ENCODE data around the gene ELF4.

Gene ELF4

DNA sequence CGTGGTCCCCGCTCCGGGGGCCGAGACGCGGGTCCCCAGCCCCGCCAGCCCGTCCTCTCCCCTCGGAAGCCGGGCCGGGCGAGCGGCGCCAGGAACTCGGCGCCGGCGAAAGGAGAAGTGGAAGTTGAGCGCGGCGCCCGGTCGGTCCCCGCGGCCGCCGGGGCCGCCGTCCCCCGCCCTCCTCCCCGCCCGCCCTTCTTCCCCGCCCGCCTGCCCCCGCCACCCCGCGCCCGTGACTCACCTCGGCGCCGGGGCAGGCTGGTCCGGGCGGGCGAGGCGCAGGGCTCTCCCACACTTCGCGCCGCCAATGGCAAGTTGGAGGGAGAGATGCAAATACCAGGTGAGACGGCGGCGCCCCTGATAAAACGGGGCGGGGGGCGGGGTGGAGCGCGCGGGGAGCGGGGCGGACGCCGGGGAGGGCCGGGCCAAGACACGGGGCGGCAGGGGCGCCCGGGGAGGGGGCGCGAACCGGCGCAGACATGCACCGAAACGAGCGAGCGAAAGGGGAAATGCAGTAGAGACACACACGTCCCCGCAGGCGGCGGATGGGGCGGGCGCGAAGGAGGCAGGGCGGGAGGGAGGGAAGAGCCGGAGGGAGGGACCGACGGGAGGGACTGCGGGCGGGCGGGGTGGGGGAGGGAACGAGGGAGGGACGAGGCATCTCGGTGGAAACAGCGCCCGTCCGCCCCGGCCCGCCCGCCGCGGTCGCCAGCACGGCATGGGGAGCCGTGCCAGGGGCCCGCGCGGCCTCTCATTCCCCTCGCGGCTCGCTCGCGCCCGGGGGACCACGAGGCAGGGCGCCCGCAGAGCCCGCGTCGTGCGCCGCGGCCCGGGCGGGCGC lies at the start of gene ELF4:
TSS of gene ELF4 (minus strand) at position 119 of the 841 bp plus-strand sequence. CDS start 29,167 bp downstream, outside the sequence.
- H3K36me3 Mint-ChIP-seq: no peaks in the 10 kb centered on the region
- H3K9me3 Mint-ChIP-seq (ENCODE audit: low read depth): no peaks in the 10 kb centered on the region
- peaks cover 31% of the 10 kb centered on the region for H3K4me1 Mint-ChIP-seq (ENCODE audit: low read depth)
- no peaks in the 10 kb centered on the region for H3K27me3 Mint-ChIP-seq
- H3K27ac Mint-ChIP-seq: peak within 1 kb of the TSS; percentile 75
- peak within 1 kb of the TSS; percentile 91 for H3K4me3 Mint-ChIP-seq

DNA sequence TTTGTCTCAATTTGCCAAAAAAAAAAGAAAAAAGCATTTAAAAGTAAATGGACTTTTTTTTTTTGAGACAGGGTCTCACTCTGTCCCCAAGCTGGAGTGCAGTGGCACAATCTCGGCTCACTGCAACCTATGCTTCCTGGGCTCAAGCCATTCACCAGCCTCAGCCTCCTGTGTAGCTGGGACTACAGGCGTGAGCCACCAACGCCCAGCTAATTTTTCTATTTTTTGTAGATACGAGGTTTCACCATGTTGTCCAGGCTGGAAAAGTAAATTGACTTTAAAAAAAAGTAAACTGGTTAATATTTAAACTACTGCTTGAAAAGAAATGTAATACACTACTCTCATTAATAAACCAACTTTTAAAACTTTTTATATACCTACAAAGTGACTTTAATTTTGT lies 49.5 kb upstream of the ELF4 start:
- H3K36me3 Mint-ChIP-seq: no peaks in the 10 kb centered on the region
- peaks cover 36% of the 10 kb centered on the region for H3K4me1 Mint-ChIP-seq (ENCODE audit: low read depth)
- H3K27me3 Mint-ChIP-seq: no peaks in the 10 kb centered on the region
- H3K27ac Mint-ChIP-seq: no peak overlapping the region
- no peaks in the 10 kb centered on the region for H3K9me3 Mint-ChIP-seq (ENCODE audit: low read depth)
- H3K4me3 Mint-ChIP-seq: no peak overlapping the region

DNA sequence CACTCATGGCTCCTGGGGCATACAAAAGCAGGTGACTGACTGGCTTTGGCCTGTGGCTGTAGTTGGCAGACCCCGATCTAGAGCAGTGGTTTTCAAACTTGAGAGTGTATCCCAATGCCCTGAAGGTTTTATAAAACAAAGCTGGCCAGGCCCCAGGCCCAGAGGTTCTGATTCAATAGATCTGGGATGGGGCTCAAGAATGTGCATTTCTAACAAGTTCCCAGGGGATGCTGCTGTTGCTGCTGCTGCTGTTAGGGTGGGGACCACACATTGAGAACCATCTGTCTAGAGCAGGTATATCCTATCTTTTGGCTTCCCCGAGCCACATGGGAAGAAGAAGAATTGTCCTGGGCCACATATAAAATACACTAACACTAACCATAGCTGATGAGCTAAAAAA lies 48.0 kb upstream of the ELF4 start:
- Mint-ChIP-seq H3K36me3 (no peaks in the 10 kb centered on the region), H3K4me1 (ENCODE audit: low read depth) (peaks cover 24% of the 10 kb centered on the region), H3K4me3 (no peak overlapping the region), H3K9me3 (ENCODE audit: low read depth) (no peaks in the 10 kb centered on the region), H3K27ac (no peak overlapping the region), H3K27me3 (no peaks in the 10 kb centered on the region)

DNA sequence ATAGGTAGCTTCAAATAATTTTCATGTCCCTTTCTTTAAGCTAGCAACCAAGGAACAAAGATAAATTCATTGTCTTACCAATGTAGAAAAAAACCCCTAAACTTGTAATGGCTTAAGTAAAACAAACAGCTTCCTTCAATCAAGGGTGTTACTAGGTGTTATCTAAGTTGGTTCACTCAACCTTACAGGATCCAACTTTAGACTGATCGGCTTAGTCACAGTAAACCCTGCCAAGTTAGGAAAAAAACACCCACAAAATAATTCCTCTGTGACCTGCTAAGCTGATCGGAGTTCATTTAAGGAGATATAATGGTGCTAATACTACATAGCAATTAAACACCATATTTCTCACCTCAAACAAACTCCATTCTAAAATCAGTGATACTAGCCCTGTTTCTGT lies 45.3 kb upstream of the ELF4 start:
- no peaks in the 10 kb centered on the region for H3K27me3 Mint-ChIP-seq
- no peak overlapping the region for H3K4me3 Mint-ChIP-seq
- no peaks in the 10 kb centered on the region for H3K36me3 Mint-ChIP-seq
- peaks cover 13% of the 10 kb centered on the region for H3K4me1 Mint-ChIP-seq (ENCODE audit: low read depth)
- H3K27ac Mint-ChIP-seq: no peak overlapping the region
- H3K9me3 Mint-ChIP-seq (ENCODE audit: low read depth): no peaks in the 10 kb centered on the region

DNA sequence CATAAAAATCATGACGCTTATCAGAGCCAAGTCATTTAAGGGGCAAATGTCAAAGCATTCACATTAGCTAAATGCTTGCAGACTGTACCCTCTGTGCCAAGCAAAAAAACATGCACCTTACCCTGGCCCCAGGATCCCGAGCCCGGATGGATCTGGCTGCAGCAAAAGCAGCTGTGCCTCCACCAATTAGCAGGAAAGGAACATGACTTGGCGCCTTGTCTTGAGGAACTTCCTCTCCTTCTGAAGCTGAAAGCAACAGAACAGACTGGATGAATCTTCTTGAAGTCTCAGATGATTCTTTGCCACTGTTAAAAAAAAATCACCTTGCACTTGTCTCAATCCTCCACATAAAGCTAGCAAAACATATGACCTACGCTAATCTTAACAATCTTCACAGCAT lies 37.3 kb upstream of the ELF4 start:
- H3K36me3 Mint-ChIP-seq: peaks cover 7% of the 10 kb centered on the region

DNA sequence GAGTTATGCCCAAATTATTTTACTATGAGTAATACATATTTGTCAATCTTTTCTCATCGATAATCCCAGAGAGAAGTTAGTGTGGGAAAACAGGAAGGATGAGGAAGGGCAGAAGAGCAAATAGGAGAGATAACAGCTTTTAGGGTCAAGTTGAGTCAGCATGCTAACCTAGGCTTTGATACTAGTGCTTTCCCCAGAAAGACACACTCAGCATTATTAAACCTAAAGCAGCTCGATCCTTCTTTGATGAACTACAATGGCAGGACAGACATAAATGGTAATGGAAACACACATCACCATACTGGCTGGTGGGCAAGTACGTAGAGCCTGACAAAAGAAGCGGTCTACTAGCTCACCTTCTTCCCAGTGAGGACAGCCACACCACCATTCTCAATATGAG lies 34.8 kb upstream of the ELF4 start:
- Mint-ChIP-seq H3K4me1 (ENCODE audit: low read depth) (no peaks in the 10 kb centered on the region), H3K27ac (no peak overlapping the region), H3K4me3 (no peak overlapping the region), H3K36me3 (peaks cover 7% of the 10 kb centered on the region), H3K27me3 (no peaks in the 10 kb centered on the region), H3K9me3 (ENCODE audit: low read depth) (no peaks in the 10 kb centered on the region)

More for the DNA sequence above, 37.3 kb upstream of the ELF4 start:
- Mint-ChIP-seq H3K27me3 (no peaks in the 10 kb centered on the region), H3K9me3 (ENCODE audit: low read depth) (no peaks in the 10 kb centered on the region), H3K4me1 (ENCODE audit: low read depth) (no peaks in the 10 kb centered on the region), H3K4me3 (no peak overlapping the region), H3K27ac (no peak overlapping the region)

DNA sequence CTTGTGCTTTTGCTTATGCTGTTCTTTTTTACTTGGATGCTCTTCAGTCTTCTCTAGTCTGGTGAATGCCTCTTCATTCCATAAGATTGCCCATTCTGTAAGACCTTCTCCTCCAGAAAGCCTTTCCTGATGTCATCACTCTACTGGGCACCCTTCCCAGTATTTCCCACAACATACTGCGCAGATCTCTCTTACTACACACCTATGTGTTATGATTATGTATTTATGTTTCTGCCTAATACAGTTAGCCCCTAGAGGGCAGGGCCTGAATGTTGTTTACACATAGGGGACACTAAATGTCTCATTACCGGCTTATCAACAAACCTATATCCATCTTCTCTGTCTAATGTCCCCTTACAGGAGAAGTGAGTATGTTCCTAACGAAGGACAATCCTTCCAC lies 34.2 kb upstream of the ELF4 start:
- Mint-ChIP-seq H3K4me1 (ENCODE audit: low read depth) (no peaks in the 10 kb centered on the region), H3K27me3 (no peaks in the 10 kb centered on the region), H3K4me3 (no peak overlapping the region), H3K27ac (no peak overlapping the region), H3K9me3 (ENCODE audit: low read depth) (no peaks in the 10 kb centered on the region), H3K36me3 (peaks cover 7% of the 10 kb centered on the region)

DNA sequence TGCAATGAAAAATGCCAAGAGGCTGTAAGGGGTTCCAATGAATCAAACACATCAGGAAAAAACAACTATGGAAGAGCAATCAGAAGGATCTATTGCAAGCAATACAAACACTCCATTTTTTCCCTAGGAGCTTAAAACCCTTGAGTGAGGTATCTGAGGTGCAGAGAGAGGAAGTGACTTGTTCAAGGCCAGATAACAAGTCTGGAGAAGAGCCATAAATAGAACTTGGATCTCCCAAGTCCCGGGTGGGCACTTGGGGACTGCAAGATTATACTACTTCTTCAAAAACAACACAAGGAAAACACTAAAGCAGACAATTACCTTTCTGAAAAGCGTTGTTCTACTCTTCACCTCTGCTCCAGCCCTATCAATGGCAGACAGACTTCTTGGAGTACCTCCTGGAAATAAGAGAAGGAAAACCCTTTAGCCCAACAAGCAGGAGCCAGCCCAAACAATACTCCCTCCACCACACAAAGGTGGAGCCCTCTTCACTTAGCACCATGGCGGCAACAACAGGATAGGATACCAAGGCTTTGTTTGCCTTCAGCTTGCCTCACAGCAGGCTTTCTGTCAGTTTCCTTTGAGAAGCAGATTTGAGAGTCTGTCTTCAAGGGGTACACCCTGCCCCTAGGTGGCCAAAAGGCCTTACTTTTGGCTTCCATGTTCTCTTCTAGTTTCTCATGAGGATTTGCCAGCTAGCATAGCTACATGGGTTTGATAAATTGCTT lies 29.3 kb upstream of the ELF4 start:
- no peaks in the 10 kb centered on the region for H3K4me1 Mint-ChIP-seq (ENCODE audit: low read depth)
- no peaks in the 10 kb centered on the region for H3K27me3 Mint-ChIP-seq
- peak overlapping the region; percentile 19 for H3K27ac Mint-ChIP-seq
- H3K9me3 Mint-ChIP-seq (ENCODE audit: low read depth): no peaks in the 10 kb centered on the region
- no peak overlapping the region for H3K4me3 Mint-ChIP-seq
- peaks cover 7% of the 10 kb centered on the region for H3K36me3 Mint-ChIP-seq

DNA sequence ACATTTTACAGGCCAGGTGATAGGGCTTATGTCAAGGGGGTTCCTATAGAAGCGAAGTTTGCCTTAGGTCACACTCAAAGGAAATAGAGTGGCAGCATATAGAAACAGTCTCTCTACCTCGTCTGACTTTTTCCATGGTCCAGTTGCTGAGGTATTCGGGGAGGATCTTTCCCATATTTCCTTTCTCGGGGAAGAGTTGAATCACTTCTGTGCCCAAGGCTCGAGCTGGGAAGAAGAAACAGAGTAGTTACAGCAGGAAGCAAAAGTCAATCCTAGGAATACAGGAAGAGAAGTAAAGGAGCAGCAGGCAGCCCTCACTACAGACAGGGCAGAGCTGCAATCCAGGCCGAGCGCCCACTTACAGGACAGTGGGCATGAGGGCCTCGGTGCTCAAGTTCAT lies 26.7 kb upstream of the ELF4 start:
- H3K36me3 Mint-ChIP-seq: no peaks in the 10 kb centered on the region
- no peak overlapping the region for H3K27ac Mint-ChIP-seq
- H3K4me3 Mint-ChIP-seq: no peak overlapping the region
- H3K9me3 Mint-ChIP-seq (ENCODE audit: low read depth): no peaks in the 10 kb centered on the region
- no peaks in the 10 kb centered on the region for H3K27me3 Mint-ChIP-seq
- no peaks in the 10 kb centered on the region for H3K4me1 Mint-ChIP-seq (ENCODE audit: low read depth)

DNA sequence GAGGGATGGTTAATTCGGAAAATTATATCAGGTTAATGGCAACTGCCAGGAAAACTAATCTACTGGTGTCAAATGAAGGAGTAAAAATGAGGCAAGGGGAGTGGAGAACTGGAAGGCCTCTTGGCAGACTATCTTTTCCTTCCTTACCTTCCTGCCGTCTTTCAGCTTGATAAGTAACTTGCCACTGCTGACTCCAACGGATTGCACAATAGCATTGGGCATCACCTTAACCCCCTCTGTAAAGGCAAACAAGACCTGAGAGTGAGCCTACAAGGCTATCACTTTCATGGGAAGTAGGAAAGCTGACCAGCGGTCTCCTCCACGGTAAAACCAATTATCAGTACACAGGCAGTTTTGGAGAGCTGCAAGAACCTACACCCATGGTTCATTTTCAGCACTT lies 26.2 kb upstream of the ELF4 start:
- H3K4me3 Mint-ChIP-seq: no peak overlapping the region
- no peaks in the 10 kb centered on the region for H3K36me3 Mint-ChIP-seq
- no peaks in the 10 kb centered on the region for H3K9me3 Mint-ChIP-seq (ENCODE audit: low read depth)
- no peak overlapping the region for H3K27ac Mint-ChIP-seq
- no peaks in the 10 kb centered on the region for H3K4me1 Mint-ChIP-seq (ENCODE audit: low read depth)
- H3K27me3 Mint-ChIP-seq: no peaks in the 10 kb centered on the region

DNA sequence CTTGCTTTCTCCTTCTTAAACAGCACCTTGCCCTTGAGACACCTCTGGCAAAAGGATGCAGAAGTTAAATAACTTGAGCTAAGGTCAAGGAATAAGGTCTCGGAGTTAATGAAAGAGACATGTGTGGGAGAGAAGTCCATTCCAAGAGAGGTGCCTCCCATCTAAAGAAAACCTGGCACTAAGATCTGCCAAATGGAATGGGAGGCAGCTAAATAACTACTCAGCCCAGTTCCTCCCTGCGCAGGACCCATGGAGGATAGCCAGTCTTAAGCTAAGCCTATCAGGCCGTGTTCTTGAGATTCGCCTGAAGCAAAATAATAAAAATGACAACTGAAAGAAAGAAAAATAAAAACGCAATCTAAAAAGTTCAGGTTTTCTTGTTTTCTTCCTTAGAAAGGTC lies 20.7 kb upstream of the ELF4 start:
- Mint-ChIP-seq H3K4me3 (no peak overlapping the region), H3K27me3 (no peaks in the 10 kb centered on the region), H3K9me3 (ENCODE audit: low read depth) (no peaks in the 10 kb centered on the region), H3K36me3 (peaks cover 2% of the 10 kb centered on the region), H3K4me1 (ENCODE audit: low read depth) (no peaks in the 10 kb centered on the region), H3K27ac (no peak overlapping the region)

DNA sequence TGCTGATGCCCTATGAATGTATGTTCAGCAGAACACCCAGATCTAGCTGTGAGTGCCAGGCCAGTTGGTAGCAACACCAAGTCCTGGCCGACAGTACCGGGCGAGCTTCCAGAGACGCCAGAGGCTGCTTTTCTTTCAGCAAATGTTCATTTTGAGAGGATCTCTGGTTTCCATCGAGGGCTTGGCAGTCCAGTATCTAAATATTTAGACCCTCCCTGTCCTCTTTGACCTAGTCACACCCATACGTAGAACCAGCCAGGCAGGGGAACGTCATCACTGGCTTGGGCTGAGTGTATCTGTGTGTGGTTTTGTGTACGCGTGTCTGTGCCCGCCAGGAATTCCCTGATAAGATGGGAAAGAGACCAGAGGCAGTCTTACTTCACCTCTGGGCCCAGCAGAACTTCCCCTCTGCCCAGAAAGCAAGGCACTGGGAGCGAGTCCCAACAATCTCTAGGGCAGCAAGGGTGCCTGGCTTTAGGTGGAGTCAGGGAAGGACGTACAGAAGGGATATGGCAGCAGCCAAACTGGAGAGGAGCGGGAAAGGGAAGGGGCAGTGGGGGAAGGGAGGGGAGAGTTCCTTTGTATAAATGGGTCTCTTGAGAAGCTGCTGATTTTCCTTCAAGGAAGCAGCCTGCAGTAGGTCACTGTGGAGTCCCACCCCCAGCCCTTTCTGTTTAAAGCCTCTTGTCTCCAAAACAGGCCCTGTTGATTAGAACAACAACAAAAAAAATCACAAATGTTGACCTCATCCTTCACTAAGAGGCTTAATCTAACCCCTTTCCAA lies 15.0 kb upstream of the ELF4 start:
- no peak overlapping the region for H3K4me3 Mint-ChIP-seq
- H3K27me3 Mint-ChIP-seq: no peaks in the 10 kb centered on the region
- H3K36me3 Mint-ChIP-seq: peaks cover 2% of the 10 kb centered on the region
- peaks cover under 1% of the 10 kb centered on the region for H3K4me1 Mint-ChIP-seq (ENCODE audit: low read depth)
- H3K9me3 Mint-ChIP-seq (ENCODE audit: low read depth): no peaks in the 10 kb centered on the region
- H3K27ac Mint-ChIP-seq: no peak overlapping the region

DNA sequence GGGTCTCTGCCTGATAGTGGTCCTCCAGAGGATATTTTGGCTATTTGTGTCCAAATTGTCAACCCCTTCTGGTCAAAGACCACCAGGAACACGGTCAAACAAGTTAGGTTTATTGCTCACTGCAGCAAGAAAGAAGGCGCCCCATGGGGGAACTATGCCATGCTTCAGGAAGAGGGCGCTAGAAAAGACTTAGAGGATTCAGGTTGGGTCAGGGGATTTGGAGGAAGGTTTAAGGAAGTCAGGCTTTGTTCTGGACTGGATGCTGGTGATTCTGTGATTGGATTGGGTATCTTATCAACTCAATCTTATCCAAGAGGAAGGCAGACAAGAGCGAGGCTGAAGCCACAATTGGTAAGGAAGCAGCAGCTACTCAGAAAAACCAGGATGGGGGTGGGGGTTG lies 14.3 kb upstream of the ELF4 start:
- no peaks in the 10 kb centered on the region for H3K9me3 Mint-ChIP-seq (ENCODE audit: low read depth)
- H3K36me3 Mint-ChIP-seq: peaks cover 2% of the 10 kb centered on the region
- peaks cover 3% of the 10 kb centered on the region for H3K4me1 Mint-ChIP-seq (ENCODE audit: low read depth)
- no peaks in the 10 kb centered on the region for H3K27me3 Mint-ChIP-seq
- H3K27ac Mint-ChIP-seq: no peak overlapping the region
- H3K4me3 Mint-ChIP-seq: no peak overlapping the region

DNA sequence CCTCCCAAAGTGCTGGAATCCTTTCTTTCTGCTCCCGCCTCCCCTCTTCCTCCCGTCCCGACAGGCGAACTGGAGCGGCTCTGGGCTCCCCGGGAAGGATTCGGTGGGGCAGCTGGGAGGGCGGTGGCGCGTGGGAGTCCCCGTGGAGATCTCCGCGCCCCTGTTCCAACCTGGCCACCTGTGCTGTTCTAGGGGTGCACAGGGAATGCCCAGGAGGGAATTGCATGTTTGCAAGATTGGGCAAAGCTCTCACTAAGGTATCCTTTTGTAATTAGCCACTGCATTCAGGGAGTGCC lies 11.2 kb upstream of the ELF4 start:
- Mint-ChIP-seq H3K27ac (no peak overlapping the region), H3K4me3 (peak overlapping the region; percentile 67), H3K9me3 (ENCODE audit: low read depth) (no peaks in the 10 kb centered on the region), H3K36me3 (no peaks in the 10 kb centered on the region), H3K4me1 (ENCODE audit: low read depth) (peaks cover 6% of the 10 kb centered on the region), H3K27me3 (no peaks in the 10 kb centered on the region)
